Measurements from ENCODE around the gene CADPS2.

Gene CADPS2

GRCh38 chr7:122517576-122517975, 368.7 kb downstream of the CADPS2 start:
- DNase-seq: no peak

GRCh38 chr7:122515404-122515803, 370.9 kb downstream of the CADPS2 start:
- no peak for DNase-seq

- no peak for DNase-seq
Measured at GRCh38 chr7:122511268-122511667, 375.0 kb downstream of the CADPS2 start.

GRCh38 chr7:122507591-122507990, 378.7 kb downstream of the CADPS2 start:
- DNase-seq: no peak

GRCh38 chr7:122492007-122492406, 394.3 kb downstream of the CADPS2 start:
- no peak for DNase-seq

- DNase-seq: no peak
Measured at GRCh38 chr7:122488241-122488640, 398.0 kb downstream of the CADPS2 start.

GRCh38 chr7:122487131-122487530, 399.1 kb downstream of the CADPS2 start:
- DNase-seq: no peak

- DNase-seq: no peak
Measured at GRCh38 chr7:122485856-122486255, 400.4 kb downstream of the CADPS2 start.

- DNase-seq: no peak
Measured at GRCh38 chr7:122482212-122482611, 404.0 kb downstream of the CADPS2 start.

- DNase-seq: no peak
Measured at GRCh38 chr7:122470859-122471258, 415.4 kb downstream of the CADPS2 start.

GRCh38 chr7:122468945-122469344, 417.3 kb downstream of the CADPS2 start:
- no peak for DNase-seq

GRCh38 chr7:122467661-122468449, 418.4 kb downstream of the CADPS2 start:
- DNase-seq: no peak

GRCh38 chr7:122465296-122465695, 421.0 kb downstream of the CADPS2 start:
- DNase-seq: no peak

- DNase-seq: no peak
Measured at GRCh38 chr7:122463631-122464030, 422.6 kb downstream of the CADPS2 start.

GRCh38 chr7:122460936-122461335, 425.3 kb downstream of the CADPS2 start:
- no peak for DNase-seq

GRCh38 chr7:122457969-122458368, 428.3 kb downstream of the CADPS2 start:
- DNase-seq: no peak

- no peak for DNase-seq
Measured at GRCh38 chr7:122457325-122457724, 428.9 kb downstream of the CADPS2 start.

- DNase-seq: no peak
Measured at GRCh38 chr7:122454776-122455507, 431.3 kb downstream of the CADPS2 start.

- DNase-seq: no peak
Measured at GRCh38 chr7:122453432-122453831, 432.8 kb downstream of the CADPS2 start.

- no peak for DNase-seq
Measured at GRCh38 chr7:122448893-122449589, 437.2 kb downstream of the CADPS2 start.

GRCh38 chr7:122442929-122443328, 443.3 kb downstream of the CADPS2 start:
- no peak for DNase-seq

- no peak for DNase-seq
Measured at GRCh38 chr7:122438492-122438891, 447.8 kb downstream of the CADPS2 start.

- DNase-seq: no peak
Measured at GRCh38 chr7:122438006-122438405, 448.3 kb downstream of the CADPS2 start.

GRCh38 chr7:122433765-122434164, 452.5 kb downstream of the CADPS2 start:
- no peak for DNase-seq
